SK-N-SH treated with all-trans-retinoic acid at 6 μM for 48 hours (cell line): ENCODE data around the gene SMARCE1.

Experiments used
- BACH2 ChIP-seq: fragments of 250-450 bp; sonication (Bioruptor Pico); IDR thresholded peaks from 2 replicates; pipeline ENCODE4 v1.9.0; 2021; ENCODE audit warnings: mild to moderate bottlenecking, borderline replicate concordance
- CREB5 ChIP-seq: fragments of 250-450 bp; sonication (Bioruptor Pico); IDR thresholded peaks from 2 replicates; pipeline ENCODE4 v1.5.1; 2020; ENCODE audit warnings: low read depth, mild to moderate bottlenecking, moderate library complexity
- CSRNP3 ChIP-seq: fragments of 250-450 bp; sonication (Bioruptor Pico); IDR thresholded peaks from 2 replicates; pipeline ENCODE4 v1.5.1; 2021; ENCODE audit warnings: mild to moderate bottlenecking, moderate library complexity
- ESRRG ChIP-seq: fragments of 250-450 bp; sonication (Bioruptor Pico); IDR thresholded peaks from 2 replicates; pipeline ENCODE4 v1.6.1; 2021; ENCODE audit warnings: mild to moderate bottlenecking
- ISL1 ChIP-seq: fragments of 250-450 bp; sonication (Bioruptor Pico); IDR thresholded peaks from 2 replicates; pipeline ENCODE4 v2.1.2; 2022; ENCODE audit warnings: mild to moderate bottlenecking, moderate library complexity
- PATZ1 ChIP-seq: fragments of 250-450 bp; sonication (Bioruptor Pico); IDR thresholded peaks from 2 replicates; pipeline ENCODE4 v1.8.0; 2020; ENCODE audit warnings: mild to moderate bottlenecking, moderate library complexity, borderline replicate concordance
- RARB ChIP-seq: fragments of 250-450 bp; sonication (Bioruptor Pico); IDR thresholded peaks from 2 replicates; pipeline ENCODE4 v1.8.0; 2021; ENCODE audit warnings: mild to moderate bottlenecking, moderate library complexity
- TCF4 ChIP-seq: fragments of 250-450 bp; sonication (Bioruptor Pico); IDR thresholded peaks from 2 replicates; pipeline ENCODE4 v1.8.0; 2021; ENCODE audit warnings: mild to moderate bottlenecking, moderate library complexity, borderline replicate concordance
- TOX ChIP-seq: fragments of 250-450 bp; sonication (Bioruptor Pico); IDR thresholded peaks from 2 replicates; pipeline ENCODE4 v1.8.0; 2021; ENCODE audit warnings: mild to moderate bottlenecking, moderate library complexity, borderline replicate concordance
- ZFP3 ChIP-seq: fragments of 250-450 bp; sonication (Bioruptor Pico); IDR thresholded peaks from 2 replicates; pipeline ENCODE4 v1.5.0; 2020; ENCODE audit warnings: mild to moderate bottlenecking, moderate library complexity
- ZFP30 ChIP-seq: fragments of 450-650 bp; formaldehyde crosslinking; IDR thresholded peaks from 2 replicates; pipeline ENCODE4 v1.5.0; 2022; ENCODE audit warnings: mild to moderate bottlenecking, moderate library complexity
- ZNF565 ChIP-seq: fragments of 450-650 bp; formaldehyde crosslinking; conservative IDR thresholded peaks from 2 replicates; pipeline ENCODE4 v1.5.0; 2020; ENCODE audit warnings: low read depth, mild to moderate bottlenecking, moderate library complexity
- TF ChIP-seq, protein P1 (sequence below): fragments of 250-450 bp; sonication (Bioruptor Pico); IDR thresholded peaks from 2 replicates; pipeline ENCODE4 v1.5.0; 2020; ENCODE audit warnings: mild to moderate bottlenecking, moderate library complexity

DNA sequence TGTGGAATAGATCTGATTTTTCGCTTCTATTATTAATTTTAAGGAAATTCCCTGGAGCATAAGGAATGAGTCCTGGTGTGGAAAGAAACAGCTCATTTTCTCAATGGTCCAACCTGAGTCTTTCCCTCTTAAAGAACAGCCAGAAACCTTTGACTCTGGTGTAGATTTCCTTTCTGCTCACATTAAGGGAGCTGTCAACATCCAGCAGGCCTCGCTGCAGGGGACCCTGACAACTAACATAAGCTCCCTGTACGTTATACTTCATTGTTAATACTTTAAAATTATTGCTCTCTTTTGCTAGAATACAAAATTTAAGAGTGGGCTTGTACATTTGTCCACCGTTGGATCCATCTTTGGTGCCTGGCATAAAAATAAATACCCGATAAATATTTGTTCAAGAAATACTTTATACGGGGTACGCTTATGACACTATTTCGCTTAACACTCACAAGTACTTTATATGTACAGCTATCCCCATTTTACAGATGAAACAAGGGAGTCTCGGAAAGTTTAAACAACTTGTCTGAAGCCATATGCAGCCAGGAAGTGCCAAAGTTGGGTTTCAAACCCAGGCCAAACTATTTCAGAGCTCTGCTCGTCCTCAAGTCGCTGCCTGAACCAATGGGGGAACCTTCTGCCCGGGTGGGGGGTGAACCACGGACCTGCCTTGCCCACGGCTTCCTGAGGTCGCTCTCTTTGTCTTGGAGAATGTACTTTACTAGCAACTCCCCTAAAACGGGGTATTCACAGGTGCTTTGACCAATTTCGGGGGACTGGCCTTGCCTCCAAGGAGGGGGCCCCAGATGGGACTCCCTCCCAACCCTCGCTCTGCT, 611 bp downstream of the SMARCE1 start:
- TF ChIP-seq BACH2 (CRISPR knock-in tag) = no peak
- no peak for TF ChIP-seq ZNF565 (CRISPR knock-in tag)
- no peak for TF ChIP-seq CREB5 (CRISPR knock-in tag)
- TF ChIP-seq ESRRG = no peak
- TF ChIP-seq ZFP30 (CRISPR knock-in tag) = no peak
- no peak for TF ChIP-seq ISL1 (CRISPR knock-in tag)
- no peak for TF ChIP-seq TOX
- TF ChIP-seq RARB (CRISPR knock-in tag) = no peak
- TF ChIP-seq CSRNP3 = no peak
- no peak for TF ChIP-seq TCF4 (CRISPR knock-in tag)
- no peak for TF ChIP-seq ZFP3
- TF ChIP-seq PATZ1 = no peak
- TF ChIP-seq, protein P1, sequence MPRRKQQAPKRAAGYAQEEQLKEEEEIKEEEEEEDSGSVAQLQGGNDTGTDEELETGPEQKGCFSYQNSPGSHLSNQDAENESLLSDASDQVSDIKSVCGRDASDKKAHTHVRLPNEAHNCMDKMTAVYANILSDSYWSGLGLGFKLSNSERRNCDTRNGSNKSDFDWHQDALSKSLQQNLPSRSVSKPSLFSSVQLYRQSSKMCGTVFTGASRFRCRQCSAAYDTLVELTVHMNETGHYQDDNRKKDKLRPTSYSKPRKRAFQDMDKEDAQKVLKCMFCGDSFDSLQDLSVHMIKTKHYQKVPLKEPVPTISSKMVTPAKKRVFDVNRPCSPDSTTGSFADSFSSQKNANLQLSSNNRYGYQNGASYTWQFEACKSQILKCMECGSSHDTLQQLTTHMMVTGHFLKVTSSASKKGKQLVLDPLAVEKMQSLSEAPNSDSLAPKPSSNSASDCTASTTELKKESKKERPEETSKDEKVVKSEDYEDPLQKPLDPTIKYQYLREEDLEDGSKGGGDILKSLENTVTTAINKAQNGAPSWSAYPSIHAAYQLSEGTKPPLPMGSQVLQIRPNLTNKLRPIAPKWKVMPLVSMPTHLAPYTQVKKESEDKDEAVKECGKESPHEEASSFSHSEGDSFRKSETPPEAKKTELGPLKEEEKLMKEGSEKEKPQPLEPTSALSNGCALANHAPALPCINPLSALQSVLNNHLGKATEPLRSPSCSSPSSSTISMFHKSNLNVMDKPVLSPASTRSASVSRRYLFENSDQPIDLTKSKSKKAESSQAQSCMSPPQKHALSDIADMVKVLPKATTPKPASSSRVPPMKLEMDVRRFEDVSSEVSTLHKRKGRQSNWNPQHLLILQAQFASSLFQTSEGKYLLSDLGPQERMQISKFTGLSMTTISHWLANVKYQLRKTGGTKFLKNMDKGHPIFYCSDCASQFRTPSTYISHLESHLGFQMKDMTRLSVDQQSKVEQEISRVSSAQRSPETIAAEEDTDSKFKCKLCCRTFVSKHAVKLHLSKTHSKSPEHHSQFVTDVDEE (CRISPR knock-in tag) = no peak
